ENCODE data around the gene WWOX. TPM values are rescaled to one million over a fixed set of nuclear protein-coding genes. Genes with fewer than 3 reads are reported as not detected.

WWOX gene
- total RNA-seq, 1 experiment from 2014 or later, result 15.6 TPM

DNA sequence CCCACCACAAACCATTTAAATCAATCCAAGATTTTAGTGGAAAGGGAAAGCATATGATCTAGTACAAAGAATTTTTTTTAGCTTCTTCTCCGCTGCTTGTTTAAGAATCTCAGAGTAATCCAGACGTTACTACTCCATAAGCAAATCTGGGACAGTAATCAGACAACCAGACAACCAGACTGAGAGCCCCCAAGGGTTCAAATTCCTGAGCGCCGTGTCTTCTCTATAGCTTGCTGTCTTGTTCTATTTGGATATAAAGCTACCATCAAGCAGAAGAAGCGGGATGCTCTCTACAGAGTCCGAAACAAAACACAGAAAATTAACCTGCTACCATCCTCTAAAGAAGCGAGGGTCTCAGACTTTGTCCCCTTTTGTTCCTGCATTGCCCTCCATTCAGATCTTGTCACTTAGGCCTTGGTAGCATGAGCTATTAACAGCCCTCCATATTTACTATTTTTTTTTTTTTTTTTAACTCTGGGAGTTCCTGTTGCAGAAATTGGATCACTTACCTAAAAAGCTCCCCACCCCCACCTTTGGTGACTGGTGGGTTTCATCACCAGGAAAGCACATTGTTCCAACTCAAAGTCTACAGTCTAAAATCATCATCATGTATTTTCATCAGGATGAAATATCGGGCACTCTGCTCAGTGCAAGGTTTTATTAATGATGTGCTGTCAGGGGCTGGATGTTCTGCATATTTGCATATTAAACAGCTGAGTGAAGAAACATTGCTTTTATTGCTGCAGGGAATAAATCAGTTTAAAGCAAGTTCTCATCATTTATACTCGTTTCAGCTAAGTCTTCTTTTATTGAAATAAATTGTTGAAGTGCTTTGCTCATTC, 576.7 kb downstream of the WWOX start:
- H3K4ac ChIP-seq (ENCODE audit: low read depth, low read length), result no peak overlapping the region
- H3K27ac ChIP-seq (ENCODE audit: insufficient read length, low read depth, low read length), result no peak overlapping the region
- no peaks in the 10 kb centered on the region for H3K9me3 ChIP-seq (ENCODE audit: control insufficient read depth, low read depth, low read length)
- Mint-ChIP-seq H3K27me3 (ENCODE audit: low read depth) (no peaks in the 10 kb centered on the region), H3K4me3 (no peak overlapping the region), H3K4me1 (no peaks in the 10 kb centered on the region), H3K9me3 (no peaks in the 10 kb centered on the region), H3K36me3 (ENCODE audit: insufficient read depth in 1 of 3, low read depth in 3 of 3) (no peaks in the 10 kb centered on the region), H3K27ac (no peak overlapping the region)
- H2BK15ac ChIP-seq (ENCODE audit: low read depth, low read length), result no peak overlapping the region
- no peak overlapping the region for H3T11ph ChIP-seq (ENCODE audit: low read length)
- H3K4me1 ChIP-seq (ENCODE audit: insufficient read depth, low read length), result no peaks in the 10 kb centered on the region
- H3K27me3 ChIP-seq (ENCODE audit: insufficient read depth, low read length), result no peaks in the 10 kb centered on the region
- no peak overlapping the region for H3K9ac ChIP-seq (ENCODE audit: extremely low read depth, insufficient read length, low read length)
- H3K23me2 ChIP-seq (ENCODE audit: insufficient read length, low read depth, low read length, poor library complexity, severe bottlenecking), result no peaks in the 10 kb centered on the region
- H2BK12ac ChIP-seq (ENCODE audit: insufficient read length, low read depth, low read length), result no peak overlapping the region
- H3K23ac ChIP-seq (ENCODE audit: insufficient read length, low read depth, low read length), result no peak overlapping the region
- no peak overlapping the region for H3K14ac ChIP-seq (ENCODE audit: insufficient read depth, low read length)
- H2BK120ac ChIP-seq (ENCODE audit: low read depth, low read length, poor library complexity, severe bottlenecking), result no peak overlapping the region
- H3K4me2 ChIP-seq (ENCODE audit: insufficient read depth, insufficient read length, low read length), result no peak overlapping the region
- no peak overlapping the region for H4K8ac ChIP-seq (replicated peaks; ENCODE audit: insufficient read length, low read depth, low read length)
- H3K56ac ChIP-seq (ENCODE audit: insufficient read length, low read depth, low read length), result no peak overlapping the region
- no peak overlapping the region for H2AFZ ChIP-seq (ENCODE audit: low read length)
- TF ChIP-seq, protein P1, sequence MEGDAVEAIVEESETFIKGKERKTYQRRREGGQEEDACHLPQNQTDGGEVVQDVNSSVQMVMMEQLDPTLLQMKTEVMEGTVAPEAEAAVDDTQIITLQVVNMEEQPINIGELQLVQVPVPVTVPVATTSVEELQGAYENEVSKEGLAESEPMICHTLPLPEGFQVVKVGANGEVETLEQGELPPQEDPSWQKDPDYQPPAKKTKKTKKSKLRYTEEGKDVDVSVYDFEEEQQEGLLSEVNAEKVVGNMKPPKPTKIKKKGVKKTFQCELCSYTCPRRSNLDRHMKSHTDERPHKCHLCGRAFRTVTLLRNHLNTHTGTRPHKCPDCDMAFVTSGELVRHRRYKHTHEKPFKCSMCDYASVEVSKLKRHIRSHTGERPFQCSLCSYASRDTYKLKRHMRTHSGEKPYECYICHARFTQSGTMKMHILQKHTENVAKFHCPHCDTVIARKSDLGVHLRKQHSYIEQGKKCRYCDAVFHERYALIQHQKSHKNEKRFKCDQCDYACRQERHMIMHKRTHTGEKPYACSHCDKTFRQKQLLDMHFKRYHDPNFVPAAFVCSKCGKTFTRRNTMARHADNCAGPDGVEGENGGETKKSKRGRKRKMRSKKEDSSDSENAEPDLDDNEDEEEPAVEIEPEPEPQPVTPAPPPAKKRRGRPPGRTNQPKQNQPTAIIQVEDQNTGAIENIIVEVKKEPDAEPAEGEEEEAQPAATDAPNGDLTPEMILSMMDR (conservative IDR thresholded peaks at IDR 0.05), result no peak
- no peak overlapping the region for H4K91ac ChIP-seq (ENCODE audit: insufficient read length, low read depth, low read length)
- H2BK5ac ChIP-seq (ENCODE audit: insufficient read length, low read length), result no peak overlapping the region
- H2BK20ac ChIP-seq (ENCODE audit: low read depth, low read length, poor library complexity, severe bottlenecking), result no peak overlapping the region
- no peaks in the 10 kb centered on the region for H3K79me2 ChIP-seq (ENCODE audit: insufficient read depth, low read length)
- WGBS (ENCODE audit: extremely low coverage, insufficient read length, low lambda C conversion rate), result no CpG with 5 or more reads among the region's 9 CpGs
- H4K5ac ChIP-seq (ENCODE audit: insufficient read length, low read depth, low read length), result no peak overlapping the region
- no peak overlapping the region for H3K18ac ChIP-seq (ENCODE audit: insufficient read length, low read depth, low read length)
- DNase-seq, result no peak
- no peaks in the 10 kb centered on the region for H3K79me1 ChIP-seq (ENCODE audit: insufficient read depth, low read depth, low read length, poor library complexity, severe bottlenecking)
- H2AK5ac ChIP-seq (ENCODE audit: insufficient read length, low read length), result no peak overlapping the region
- H4K20me1 ChIP-seq (ENCODE audit: control insufficient read depth, insufficient read depth, insufficient read length), result no peaks in the 10 kb centered on the region
